ENCODE data around the gene RC3H2.
"Not testable (repeated sequence)": the region's sequence is repeated elsewhere in the genome, so short reads cannot be mapped to it uniquely, and the experiment has no call there.

The RC3H2 gene

GRCh38 chr9:122879443-122879842 is 25.7 kb downstream of the RC3H2 start:
- H3K27ac ChIP-seq (ENCODE audit: insufficient read depth, low read depth, low read length, poor library complexity, severe bottlenecking) = no peak overlapping the region
- H3K27me3 ChIP-seq (ENCODE audit: control insufficient read depth, insufficient read depth, low read length, poor library complexity, severe bottlenecking) = no peaks in the 10 kb centered on the region
- no peaks in the 10 kb centered on the region for H3K9me3 ChIP-seq (ENCODE audit: control insufficient read depth, low read length)
- WGBS, 2 experiments = 94 to 100% methylated on average over 2 of the region's 2 CpGs
- no peaks in the 10 kb centered on the region for H3K4me1 ChIP-seq (ENCODE audit: control insufficient read depth, insufficient read depth, low read length)
- H3K4me3 ChIP-seq (ENCODE audit: insufficient read depth, low read depth, low read length) = no peak overlapping the region
- H3K36me3 ChIP-seq (ENCODE audit: control insufficient read depth, insufficient read depth, low read length) = peaks cover 71% of the 10 kb centered on the region

GRCh38 chr9:122875523-122875922 is 29.6 kb downstream of the RC3H2 start:
- no peak overlapping the region for H3K27ac ChIP-seq (ENCODE audit: insufficient read depth, low read depth, low read length, poor library complexity, severe bottlenecking)
- H3K27me3 ChIP-seq (ENCODE audit: control insufficient read depth, insufficient read depth, low read length, poor library complexity, severe bottlenecking) = no peaks in the 10 kb centered on the region
- no peaks in the 10 kb centered on the region for H3K4me1 ChIP-seq (ENCODE audit: control insufficient read depth, insufficient read depth, low read length)
- H3K4me3 ChIP-seq (ENCODE audit: insufficient read depth, low read depth, low read length) = no peak overlapping the region
- H3K9me3 ChIP-seq (ENCODE audit: control insufficient read depth, low read length) = no peaks in the 10 kb centered on the region
- peaks cover 48% of the 10 kb centered on the region for H3K36me3 ChIP-seq (ENCODE audit: control insufficient read depth, insufficient read depth, low read length)
- 94 to 100% methylated on average over 1 of the region's 1 CpG for WGBS, 2 experiments

- H3K4me3 ChIP-seq (ENCODE audit: insufficient read depth, low read depth, low read length); H3K4me1 ChIP-seq (ENCODE audit: control insufficient read depth, insufficient read depth, low read length); H3K27ac ChIP-seq (ENCODE audit: insufficient read depth, low read depth, low read length, poor library complexity, severe bottlenecking); H3K27me3 ChIP-seq (ENCODE audit: control insufficient read depth, insufficient read depth, low read length, poor library complexity, severe bottlenecking); H3K9me3 ChIP-seq (ENCODE audit: control insufficient read depth, low read length): not testable (repeated sequence)
- 90% methylated on average over 10 of the region's 27 CpGs; no CpG with 5 or more reads in 1 of the 2 experiments for WGBS, 2 experiments
- H3K36me3 ChIP-seq (ENCODE audit: control insufficient read depth, insufficient read depth, low read length) = peaks cover 30% of the 10 kb centered on the region
Measured at GRCh38 chr9:122867276-122867675, 37.9 kb downstream of the RC3H2 start.

GRCh38 chr9:122866079-122866478 is 39.1 kb downstream of the RC3H2 start:
- no CpG with 5 or more reads among the region's 5 CpGs for WGBS, 2 experiments
- Histone ChIP-seq H3K4me1 (ENCODE audit: control insufficient read depth, insufficient read depth, low read length) (no peaks in the 10 kb centered on the region), H3K4me3 (ENCODE audit: insufficient read depth, low read depth, low read length) (no peak overlapping the region), H3K27ac (ENCODE audit: insufficient read depth, low read depth, low read length, poor library complexity, severe bottlenecking) (no peak overlapping the region), H3K27me3 (ENCODE audit: control insufficient read depth, insufficient read depth, low read length, poor library complexity, severe bottlenecking) (no peaks in the 10 kb centered on the region), H3K9me3 (ENCODE audit: control insufficient read depth, low read length) (no peaks in the 10 kb centered on the region), H3K36me3 (ENCODE audit: control insufficient read depth, insufficient read depth, low read length) (peaks cover 33% of the 10 kb centered on the region)

GRCh38 chr9:122865300-122865699 is 39.9 kb downstream of the RC3H2 start:
- H3K9me3 ChIP-seq (ENCODE audit: control insufficient read depth, low read length) = no peaks in the 10 kb centered on the region
- H3K36me3 ChIP-seq (ENCODE audit: control insufficient read depth, insufficient read depth, low read length) = peaks cover 38% of the 10 kb centered on the region
- no peak overlapping the region for H3K4me3 ChIP-seq (ENCODE audit: insufficient read depth, low read depth, low read length)
- H3K4me1 ChIP-seq (ENCODE audit: control insufficient read depth, insufficient read depth, low read length) = no peaks in the 10 kb centered on the region
- 97 to 98% methylated on average over 7 of the region's 7 CpGs for WGBS, 2 experiments
- H3K27ac ChIP-seq (ENCODE audit: insufficient read depth, low read depth, low read length, poor library complexity, severe bottlenecking) = no peak overlapping the region
- H3K27me3 ChIP-seq (ENCODE audit: control insufficient read depth, insufficient read depth, low read length, poor library complexity, severe bottlenecking) = no peaks in the 10 kb centered on the region

- Histone ChIP-seq H3K4me1 (ENCODE audit: control insufficient read depth, insufficient read depth, low read length) (no peaks in the 10 kb centered on the region), H3K27ac (ENCODE audit: insufficient read depth, low read depth, low read length, poor library complexity, severe bottlenecking) (no peak overlapping the region), H3K27me3 (ENCODE audit: control insufficient read depth, insufficient read depth, low read length, poor library complexity, severe bottlenecking) (no peaks in the 10 kb centered on the region), H3K9me3 (ENCODE audit: control insufficient read depth, low read length) (no peaks in the 10 kb centered on the region), H3K36me3 (ENCODE audit: control insufficient read depth, insufficient read depth, low read length) (peaks cover 46% of the 10 kb centered on the region), H3K4me3 (ENCODE audit: insufficient read depth, low read depth, low read length) (no peak overlapping the region)
- WGBS, 2 experiments = 93 to 95% methylated on average over 3 of the region's 3 CpGs
Measured at GRCh38 chr9:122863407-122863806, 41.8 kb downstream of the RC3H2 start.

- Histone ChIP-seq H3K36me3 (ENCODE audit: control insufficient read depth, insufficient read depth, low read length) (peaks cover 61% of the 10 kb centered on the region), H3K4me1 (ENCODE audit: control insufficient read depth, insufficient read depth, low read length) (no peaks in the 10 kb centered on the region), H3K27me3 (ENCODE audit: control insufficient read depth, insufficient read depth, low read length, poor library complexity, severe bottlenecking) (no peaks in the 10 kb centered on the region), H3K27ac (ENCODE audit: insufficient read depth, low read depth, low read length, poor library complexity, severe bottlenecking) (no peak overlapping the region), H3K4me3 (ENCODE audit: insufficient read depth, low read depth, low read length) (no peak overlapping the region), H3K9me3 (ENCODE audit: control insufficient read depth, low read length) (no peaks in the 10 kb centered on the region)
- 92 to 93% methylated on average over 8 of the region's 8 CpGs for WGBS, 2 experiments
Measured at GRCh38 chr9:122860319-122861142, 44.6 kb downstream of the RC3H2 start.

- Histone ChIP-seq H3K27me3 (ENCODE audit: control insufficient read depth, insufficient read depth, low read length, poor library complexity, severe bottlenecking) (no peaks in the 10 kb centered on the region), H3K4me1 (ENCODE audit: control insufficient read depth, insufficient read depth, low read length) (no peaks in the 10 kb centered on the region), H3K4me3 (ENCODE audit: insufficient read depth, low read depth, low read length) (no peak overlapping the region), H3K9me3 (ENCODE audit: control insufficient read depth, low read length) (no peaks in the 10 kb centered on the region), H3K27ac (ENCODE audit: insufficient read depth, low read depth, low read length, poor library complexity, severe bottlenecking) (no peak overlapping the region), H3K36me3 (ENCODE audit: control insufficient read depth, insufficient read depth, low read length) (peaks cover 73% of the 10 kb centered on the region)
- WGBS, 2 experiments = 97 to 100% methylated on average over 3 of the region's 3 CpGs
Measured at GRCh38 chr9:122857815-122858214, 47.3 kb downstream of the RC3H2 start.

GRCh38 chr9:122852085-122852786 is 52.9 kb downstream of the RC3H2 start:
- H3K4me3 ChIP-seq (ENCODE audit: insufficient read depth, low read depth, low read length); H3K27me3 ChIP-seq (ENCODE audit: control insufficient read depth, insufficient read depth, low read length, poor library complexity, severe bottlenecking); H3K4me1 ChIP-seq (ENCODE audit: control insufficient read depth, insufficient read depth, low read length); H3K27ac ChIP-seq (ENCODE audit: insufficient read depth, low read depth, low read length, poor library complexity, severe bottlenecking); H3K9me3 ChIP-seq (ENCODE audit: control insufficient read depth, low read length): not testable (repeated sequence)
- WGBS, 2 experiments = 97 to 98% methylated on average over 33 of the region's 59 CpGs
- peaks cover 64% of the 10 kb centered on the region for H3K36me3 ChIP-seq (ENCODE audit: control insufficient read depth, insufficient read depth, low read length)

- Histone ChIP-seq H3K4me3 (ENCODE audit: insufficient read depth, low read depth, low read length) (no peak overlapping the region), H3K9me3 (ENCODE audit: control insufficient read depth, low read length) (no peaks in the 10 kb centered on the region), H3K4me1 (ENCODE audit: control insufficient read depth, insufficient read depth, low read length) (no peaks in the 10 kb centered on the region), H3K27ac (ENCODE audit: insufficient read depth, low read depth, low read length, poor library complexity, severe bottlenecking) (no peak overlapping the region), H3K36me3 (ENCODE audit: control insufficient read depth, insufficient read depth, low read length) (peaks cover 32% of the 10 kb centered on the region), H3K27me3 (ENCODE audit: control insufficient read depth, insufficient read depth, low read length, poor library complexity, severe bottlenecking) (no peaks in the 10 kb centered on the region)
- 96 to 100% methylated on average over 1 of the region's 2 CpGs for WGBS, 2 experiments
Measured at GRCh38 chr9:122848256-122848943, 56.8 kb downstream of the RC3H2 start.
